GM23338 (cell line): ENCODE data around the gene LRRC75B. TPM values are rescaled to one million over a fixed set of nuclear protein-coding genes. Genes with fewer than 3 reads are reported as not detected.

Source experiments
- ATAC-seq: fragments of 200-7000 bp; cut with Tn5 transposase; 3 replicates; pipeline ENCODE4 v1.9.1; 2020
- DNase-seq: peaks from one replicate; pipeline ENCODE4 v3.0.0-alpha.2; 2015; ENCODE audit warnings: low spot score
- H2AFZ ChIP-seq: fragments of 200-600 bp; sonication (generic); 2 replicates; pipeline ENCODE4 v1.8.0; 2016; ENCODE audit warnings: antibody characterized with exemption, mild to moderate bottlenecking, moderate library complexity
- H3F3A ChIP-seq: fragments of 200-600 bp; sonication (generic); replicated peaks from 2 replicates; pipeline ENCODE4 v1.8.0; 2017; ENCODE audit warnings: antibody characterized with exemption, mixed run types, low read depth
- H3K27ac ChIP-seq: fragments of 200-600 bp; sonication (generic); 2 replicates; pipeline ENCODE4 v1.6.1; 2016; ENCODE audit warnings: low read depth
- H3K27me3 ChIP-seq: fragments of 200-600 bp; sonication (generic); 2 replicates; pipeline ENCODE4 v1.8.0; 2016; ENCODE audit warnings: mild to moderate bottlenecking, mixed run types, moderate library complexity; ENCODE audit not compliant: insufficient read depth
- H3K36me3 ChIP-seq: fragments of 200-600 bp; sonication (generic); 2 replicates; pipeline ENCODE4 v1.8.0; 2016; ENCODE audit warnings: mild to moderate bottlenecking; ENCODE audit not compliant: insufficient read depth
- H3K4me1 ChIP-seq: fragments of 200-600 bp; sonication (generic); 2 replicates; pipeline ENCODE4 v1.8.0; 2016; ENCODE audit warnings: mild to moderate bottlenecking, moderate library complexity; ENCODE audit not compliant: insufficient read depth
- H3K4me2 ChIP-seq: fragments of 200-600 bp; sonication (generic); 2 replicates; pipeline ENCODE4 v1.7.1; 2017; ENCODE audit warnings: mixed run types
- H3K4me3 ChIP-seq: fragments of 200-600 bp; sonication (generic); 2 replicates; pipeline ENCODE4 v1.6.1; 2016; ENCODE audit warnings: mixed run types
- H3K79me2 ChIP-seq: fragments of 200-600 bp; sonication (generic); replicated peaks from 2 replicates; pipeline ENCODE4 v1.8.0; 2017; ENCODE audit warnings: mild to moderate bottlenecking; ENCODE audit not compliant: insufficient read depth
- H3K9me2 ChIP-seq: fragments of 200-600 bp; sonication (generic); 2 replicates; pipeline ENCODE4 v1.8.0; 2017; ENCODE audit not compliant: insufficient read depth
- H4K20me1 ChIP-seq: fragments of 200-600 bp; sonication (generic); replicated peaks from 2 replicates; pipeline ENCODE4 v1.8.0; 2017; ENCODE audit warnings: mild to moderate bottlenecking; ENCODE audit not compliant: insufficient read depth
- H3K27ac Mint-ChIP-seq: 2 replicates; pipeline ENCODE4 v1.8.0; 2020; ENCODE audit warnings: inconsistent platforms, mild to moderate bottlenecking, moderate library complexity, mixed read lengths
- H3K27me3 Mint-ChIP-seq: 3 replicates; pipeline ENCODE4 v1.8.0; 2022; ENCODE audit warnings: low read depth, mild to moderate bottlenecking, moderate library complexity, mixed read lengths, inconsistent platforms; ENCODE audit not compliant: insufficient read depth, poor library complexity
- H3K36me3 Mint-ChIP-seq: 3 replicates; pipeline ENCODE4 v1.8.0; 2021; ENCODE audit warnings: low read depth, mild to moderate bottlenecking, inconsistent platforms, moderate library complexity, mixed read lengths
- H3K4me1 Mint-ChIP-seq: 3 replicates; pipeline ENCODE4 v1.8.0; 2020; ENCODE audit warnings: mild to moderate bottlenecking, inconsistent platforms, mixed read lengths
- H3K4me3 Mint-ChIP-seq: 3 replicates; pipeline ENCODE4 v1.8.0; 2021; ENCODE audit warnings: moderate library complexity, mild to moderate bottlenecking, inconsistent platforms, mixed read lengths
- H3K9me3 Mint-ChIP-seq: 3 replicates; pipeline ENCODE4 v1.8.0; 2020; ENCODE audit warnings: moderate library complexity, mild to moderate bottlenecking, inconsistent platforms, mixed read lengths
- CREB1 ChIP-seq: fragments of 250-450 bp; sonication (Bioruptor Pico); IDR thresholded peaks from 2 replicates; pipeline ENCODE4 v1.5.0; 2020; ENCODE audit warnings: low read depth, mild to moderate bottlenecking, moderate library complexity
- ETS1 ChIP-seq: IDR thresholded peaks from 2 replicates; pipeline ENCODE4 v1.6.1; 2016; ENCODE audit warnings: antibody characterized with exemption
- EZH2 ChIP-seq: fragments of 200-600 bp; sonication (generic); IDR thresholded peaks from one replicate; pipeline ENCODE4 v1.8.0; 2017; ENCODE audit warnings: antibody characterized with exemption, mild to moderate bottlenecking, low read depth; ENCODE audit not compliant: unreplicated experiment
- EZH2phosphoT487 ChIP-seq: fragments of 200-600 bp; sonication (generic); IDR thresholded peaks from one replicate; pipeline ENCODE4 v1.8.1; 2018; ENCODE audit warnings: antibody characterized with exemption; ENCODE audit not compliant: unreplicated experiment
- JUNB ChIP-seq: IDR thresholded peaks from one replicate; pipeline ENCODE4 v1.6.1; 2016; ENCODE audit warnings: antibody characterized with exemption; ENCODE audit not compliant: unreplicated experiment
- NANOG ChIP-seq: IDR thresholded peaks from 2 replicates; pipeline ENCODE4 v1.6.1; 2016; ENCODE audit warnings: antibody characterized with exemption, borderline replicate concordance
- POLR2AphosphoS5 ChIP-seq: IDR thresholded peaks from 2 replicates; pipeline ENCODE4 v1.6.1; 2016; ENCODE audit warnings: antibody characterized with exemption, low read depth
- REST ChIP-seq: IDR thresholded peaks from one replicate; pipeline ENCODE4 v1.6.1; 2018; ENCODE audit warnings: antibody characterized with exemption; ENCODE audit not compliant: unreplicated experiment
- STAT1 ChIP-seq: IDR thresholded peaks from one replicate; pipeline ENCODE4 v1.6.1; 2016; ENCODE audit warnings: antibody characterized with exemption; ENCODE audit not compliant: unreplicated experiment
- ZNF114 ChIP-seq: fragments of 250-450 bp; sonication (Bioruptor Pico); IDR thresholded peaks from 2 replicates; pipeline ENCODE4 v1.5.0; 2020; ENCODE audit warnings: mild to moderate bottlenecking, moderate library complexity
- ZNF331 ChIP-seq: fragments of 250-450 bp; sonication (Bioruptor Pico); IDR thresholded peaks from 2 replicates; pipeline ENCODE4 v1.5.0; 2020; ENCODE audit warnings: low read depth, mild to moderate bottlenecking, moderate library complexity
- ZNF462 ChIP-seq: fragments of 250-450 bp; sonication (Bioruptor Pico); IDR thresholded peaks from 2 replicates; pipeline ENCODE4 v1.5.0; 2020; ENCODE audit warnings: mild to moderate bottlenecking, moderate library complexity
- polyA plus RNA-seq: library from polyadenylated mRNA; unstranded; fragments of >200 nt; fragmentation: Nextera tagmentation; extraction: Ambion mirVana; gene quantifications from 2 replicates; pipeline ENCODE4 v1.2.1, GENCODE V29; 2016
- total RNA-seq: library from RNA; depleted of rRNA; stranded (reverse); fragments of >200 nt; shearing (Covaris generic); gene quantifications from 2 replicates; pipeline ENCODE4 v1.2.3, GENCODE V29; 2014
- TF ChIP-seq, protein P1 (sequence below), 2 experiments: fragments of 200-600 bp in 1 of 2; sonication (generic) in 1 of 2; conservative IDR thresholded peaks; 2 replicates each; pipeline versions ENCODE4 v1.5.1 to v1.6.1; 2016 to 2017; ENCODE audit warnings: antibody characterized with exemption in 2 of 2, low read depth in 2 of 2, mild to moderate bottlenecking in 2 of 2, moderate library complexity in 1 of 2

The LRRC75B gene
- total and polyA plus RNA-seq, 2 experiments from 2014 or later, result 17.6 to 22.1 TPM

- peak overlapping the region; percentile 75; the same call in 2 of the 3 replicates for H3K4me3 Mint-ChIP-seq
- H3K27me3 ChIP-seq, result no peaks in the 10 kb centered on the region
- no peak for ATAC-seq
- no peak for DNase-seq
- no peaks in the 10 kb centered on the region for H3K36me3 Mint-ChIP-seq
- H3K9me2 ChIP-seq, result no peaks in the 10 kb centered on the region
- H4K20me1 ChIP-seq, result no peaks in the 10 kb centered on the region
- TF ChIP-seq JUNB (no peak), ZNF114 (CRISPR knock-in tag) (no peak), NANOG (no peak), CREB1 (CRISPR knock-in tag) (no peak), REST (no peak), STAT1 (no peak), POLR2AphosphoS5 (no peak), EZH2phosphoT487 (no peak), EZH2 (no peak), ZNF462 (CRISPR knock-in tag) (no peak), ETS1 (no peak), ZNF331 (no peak)
- TF ChIP-seq, protein P1, sequence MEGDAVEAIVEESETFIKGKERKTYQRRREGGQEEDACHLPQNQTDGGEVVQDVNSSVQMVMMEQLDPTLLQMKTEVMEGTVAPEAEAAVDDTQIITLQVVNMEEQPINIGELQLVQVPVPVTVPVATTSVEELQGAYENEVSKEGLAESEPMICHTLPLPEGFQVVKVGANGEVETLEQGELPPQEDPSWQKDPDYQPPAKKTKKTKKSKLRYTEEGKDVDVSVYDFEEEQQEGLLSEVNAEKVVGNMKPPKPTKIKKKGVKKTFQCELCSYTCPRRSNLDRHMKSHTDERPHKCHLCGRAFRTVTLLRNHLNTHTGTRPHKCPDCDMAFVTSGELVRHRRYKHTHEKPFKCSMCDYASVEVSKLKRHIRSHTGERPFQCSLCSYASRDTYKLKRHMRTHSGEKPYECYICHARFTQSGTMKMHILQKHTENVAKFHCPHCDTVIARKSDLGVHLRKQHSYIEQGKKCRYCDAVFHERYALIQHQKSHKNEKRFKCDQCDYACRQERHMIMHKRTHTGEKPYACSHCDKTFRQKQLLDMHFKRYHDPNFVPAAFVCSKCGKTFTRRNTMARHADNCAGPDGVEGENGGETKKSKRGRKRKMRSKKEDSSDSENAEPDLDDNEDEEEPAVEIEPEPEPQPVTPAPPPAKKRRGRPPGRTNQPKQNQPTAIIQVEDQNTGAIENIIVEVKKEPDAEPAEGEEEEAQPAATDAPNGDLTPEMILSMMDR (conservative IDR thresholded peaks at IDR 0.05; ENCODE audit: low read depth in 2 of 2), result no peak
- H3K36me3 ChIP-seq, result no peaks in the 10 kb centered on the region
- H3K4me2 ChIP-seq, result peak overlapping the region; percentile 89; the same call in 1 of the 2 replicates
- no peak overlapping the region for H3K27ac ChIP-seq
- H3K27me3 Mint-ChIP-seq, result peaks cover 12% of the 10 kb centered on the region
- H3K79me2 ChIP-seq, result no peaks in the 10 kb centered on the region
- H3F3A ChIP-seq, result no peaks in the 10 kb centered on the region
- H3K27ac Mint-ChIP-seq, result no peak overlapping the region; the same call in 1 of the 2 replicates
- peak overlapping the region; percentile 52; the same call in 1 of the 2 replicates for H2AFZ ChIP-seq
- peaks cover 7% of the 10 kb centered on the region; the same call in 1 of the 2 replicates for H3K4me1 ChIP-seq
- no peak overlapping the region for H3K4me3 ChIP-seq
- no peaks in the 10 kb centered on the region for H3K9me3 Mint-ChIP-seq
- peaks cover 19% of the 10 kb centered on the region for H3K4me1 Mint-ChIP-seq
These were observed 1.1 kb upstream of the LRRC75B start for GRCh38 chr22:24593836-24594568.
